HG03575 (cell line): ENCODE measurements around the gene FAM210B.
"Not testable (repeated sequence)": the region's sequence is repeated elsewhere in the genome, so short reads cannot be mapped to it uniquely, and the experiment has no call there.

Source experiments
- ATAC-seq: cut with Tn5 transposase; IDR thresholded peaks from one replicate; pipeline ENCODE4 v1.9.1; 2021; ENCODE audit not compliant: unreplicated experiment, insufficient number of reproducible peaks, low FRiP score; ENCODE audit errors: extremely low read depth

FAM210B gene, protein sequence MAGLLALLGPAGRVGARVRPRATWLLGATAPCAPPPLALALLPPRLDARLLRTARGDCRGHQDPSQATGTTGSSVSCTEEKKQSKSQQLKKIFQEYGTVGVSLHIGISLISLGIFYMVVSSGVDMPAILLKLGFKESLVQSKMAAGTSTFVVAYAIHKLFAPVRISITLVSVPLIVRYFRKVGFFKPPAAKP

DNA sequence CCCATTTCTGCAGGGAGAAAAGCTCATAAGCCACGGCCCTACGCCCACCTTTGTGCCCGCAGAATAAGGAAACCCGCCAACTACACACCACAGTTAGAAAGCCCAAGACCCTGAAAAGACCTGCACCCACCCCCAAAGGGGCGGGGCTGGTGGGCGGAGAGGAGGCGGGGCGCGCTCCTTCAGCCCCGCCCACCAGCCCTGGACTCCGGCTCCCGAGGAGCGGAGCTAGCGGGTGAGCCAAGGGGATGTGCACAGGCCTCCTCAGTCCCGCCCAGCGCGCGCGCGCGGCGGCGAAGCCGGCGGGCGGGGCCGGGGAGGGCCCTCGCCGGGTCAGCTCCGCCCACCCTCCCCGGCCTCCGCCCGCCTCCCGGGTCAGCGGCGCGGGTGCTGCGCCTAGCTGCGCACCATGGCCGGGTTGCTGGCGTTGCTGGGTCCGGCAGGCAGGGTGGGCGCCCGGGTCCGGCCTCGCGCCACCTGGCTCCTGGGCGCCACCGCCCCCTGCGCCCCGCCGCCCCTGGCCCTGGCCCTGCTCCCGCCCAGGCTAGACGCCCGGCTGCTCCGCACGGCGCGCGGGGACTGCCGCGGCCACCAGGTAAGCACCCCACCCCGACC, at the start of gene FAM210B:
Gene FAM210B, plus strand, starts transcription at position 375 of the 612 bp plus-strand sequence. Its CDS starts 32 bp downstream, at position 407.
- ATAC-seq = no peak

DNA sequence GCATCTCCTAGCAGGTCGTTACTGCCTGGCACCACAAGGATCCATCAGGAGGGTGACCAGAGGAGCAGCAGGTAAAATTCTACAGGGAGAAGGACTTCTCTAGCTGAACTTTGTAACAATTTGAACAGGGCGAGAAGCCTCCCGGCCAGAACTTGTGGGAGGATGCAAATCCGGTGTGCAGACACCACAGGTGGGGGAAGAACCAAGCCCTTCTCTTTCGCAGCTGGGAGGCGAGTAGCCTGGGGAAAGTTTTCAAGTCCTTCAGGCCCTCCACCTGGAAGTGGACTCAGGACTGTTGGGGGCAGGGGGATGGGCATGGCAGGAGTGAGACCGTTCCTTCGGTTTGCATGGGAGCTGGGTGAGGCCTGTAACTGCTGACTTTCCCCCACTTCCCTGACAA, 42.7 kb upstream of the FAM210B start:
- no peak for ATAC-seq

DNA sequence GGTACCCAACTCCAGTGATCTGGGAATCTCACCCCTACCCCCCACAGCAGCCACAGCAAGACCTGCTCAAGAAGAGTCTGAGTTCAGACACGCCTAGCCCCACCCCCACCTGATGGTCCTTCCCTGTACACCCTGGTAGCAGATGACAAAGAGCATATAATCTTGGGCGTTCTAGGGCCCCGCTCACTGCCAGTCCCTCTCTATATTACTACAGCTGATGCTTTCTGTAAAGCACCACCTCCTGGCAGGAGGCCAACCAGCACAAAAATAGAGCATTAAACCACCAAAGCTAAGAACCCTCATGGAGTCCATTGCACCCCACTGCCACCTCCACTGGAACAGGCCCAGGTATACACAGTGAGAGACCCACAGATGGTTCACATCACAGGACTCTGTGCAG, 42.3 kb upstream of the FAM210B start:
- no peak for ATAC-seq

DNA sequence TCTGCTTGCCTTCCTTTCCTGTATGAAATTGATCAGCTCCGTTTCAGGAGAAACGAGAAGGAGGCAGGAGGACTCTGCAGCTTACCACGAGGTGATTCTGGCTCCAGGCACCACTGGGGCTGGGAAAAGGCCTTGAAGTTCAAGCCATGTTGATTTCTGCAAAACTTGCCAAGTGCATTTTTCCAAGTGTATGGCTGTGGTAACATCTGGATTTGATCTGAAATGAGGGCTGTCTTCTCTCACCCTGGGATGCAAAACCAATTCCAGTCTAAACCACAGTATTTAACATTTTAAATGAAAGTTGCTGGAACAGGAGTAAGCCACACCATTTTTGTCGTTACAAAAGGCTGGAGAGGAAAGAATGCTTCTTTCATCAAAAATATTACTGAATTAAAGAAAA, 36.1 kb upstream of the FAM210B start:
- no peak for ATAC-seq

DNA sequence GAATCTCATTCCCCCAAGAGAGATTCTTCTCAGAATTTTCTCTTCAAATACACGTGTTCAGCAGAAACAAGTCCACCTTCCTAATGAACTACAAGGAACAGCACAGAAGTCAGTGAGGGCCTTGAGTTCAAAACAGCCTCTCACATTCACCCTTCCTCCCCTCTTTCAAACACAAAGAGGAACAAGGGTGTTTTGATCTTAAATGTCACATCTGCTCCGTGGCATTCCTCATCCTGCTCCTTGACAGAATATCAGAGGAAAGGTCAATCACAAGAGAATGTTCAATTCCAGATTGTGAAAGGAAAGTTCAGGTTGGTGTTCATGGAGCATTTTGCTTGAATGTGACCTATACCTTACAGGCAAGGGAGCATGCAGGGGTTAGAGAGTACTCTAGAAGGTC, 35.6 kb upstream of the FAM210B start:
- no peak for ATAC-seq

DNA sequence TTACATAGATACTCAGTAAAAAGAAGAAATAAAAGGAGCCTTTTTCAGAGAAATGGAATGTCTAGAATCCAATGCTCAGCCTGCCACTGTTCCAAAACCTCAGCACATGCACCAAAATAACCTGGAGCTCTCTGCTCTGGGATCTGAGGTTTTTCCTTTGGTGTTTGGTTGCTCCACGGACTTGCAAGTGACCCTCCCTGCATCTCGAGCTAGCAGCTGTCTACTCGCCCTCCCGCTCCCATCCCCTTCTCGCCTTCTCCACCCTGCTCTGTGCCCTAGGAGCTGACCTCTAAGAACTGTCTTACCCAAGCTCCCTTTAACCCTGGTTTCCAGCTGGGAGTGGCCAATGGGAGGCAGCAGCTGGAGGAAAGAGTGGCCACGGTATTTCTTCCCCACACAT, 35.1 kb upstream of the FAM210B start:
- no peak for ATAC-seq

DNA sequence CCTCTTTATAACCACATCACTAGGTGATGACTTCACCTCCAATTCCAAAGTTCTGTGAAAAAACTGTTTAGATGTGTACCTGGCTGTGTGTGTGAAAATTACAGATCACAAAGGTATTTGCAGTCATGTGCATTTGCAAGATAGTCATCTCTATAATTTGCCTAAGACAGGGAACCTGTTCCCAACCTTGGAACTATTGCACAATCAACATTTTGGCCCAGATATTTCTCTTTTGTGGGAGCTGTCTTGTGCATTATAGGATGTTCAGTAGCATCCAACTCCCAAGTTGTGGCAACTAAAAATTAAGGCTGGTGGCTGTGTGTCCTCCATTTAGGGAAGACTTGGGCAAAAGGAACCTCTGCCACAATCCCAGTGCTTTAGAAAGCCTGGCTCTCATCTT, 34.0 kb upstream of the FAM210B start:
- ATAC-seq = no peak

DNA sequence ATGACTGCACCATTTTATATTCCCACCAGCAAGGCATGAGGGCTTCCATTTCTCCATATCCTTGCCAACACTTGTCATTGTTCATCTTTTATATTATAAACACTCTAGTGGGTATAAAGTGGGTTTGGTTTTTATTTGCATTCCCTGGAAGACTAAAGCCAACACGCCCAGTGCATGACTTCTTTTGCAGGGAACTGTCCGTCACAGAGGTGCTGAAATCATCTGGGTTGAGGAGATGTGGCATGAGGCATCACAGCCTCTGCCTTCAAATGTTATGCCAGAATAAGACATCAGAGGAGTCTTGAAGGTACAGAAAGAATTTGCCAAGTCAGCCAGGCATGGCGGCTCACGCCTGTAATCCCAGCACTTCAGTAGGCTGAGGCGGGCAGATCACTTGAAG, 29.9 kb upstream of the FAM210B start:
- ATAC-seq = no peak

DNA sequence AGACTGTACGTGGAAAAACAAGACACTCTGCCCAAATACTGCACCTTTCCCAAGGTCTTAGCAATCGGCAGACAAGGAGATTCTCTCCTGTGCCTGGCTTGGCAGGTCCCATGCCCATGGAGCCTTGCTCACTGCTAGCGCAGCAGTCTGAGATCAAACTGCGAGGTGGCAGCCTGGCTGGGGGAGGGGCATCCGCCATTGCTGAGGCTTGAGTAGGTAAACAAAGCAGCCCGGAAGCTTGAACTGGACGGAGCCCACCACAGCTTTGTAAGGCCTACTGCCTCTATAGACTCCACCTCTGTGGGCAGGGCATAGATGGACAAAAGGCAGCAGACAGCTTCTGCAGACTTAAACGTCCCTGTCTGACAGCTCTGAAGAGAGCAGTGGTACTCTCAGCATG, 22.1 kb upstream of the FAM210B start:
- ATAC-seq = not testable (repeated sequence)

DNA sequence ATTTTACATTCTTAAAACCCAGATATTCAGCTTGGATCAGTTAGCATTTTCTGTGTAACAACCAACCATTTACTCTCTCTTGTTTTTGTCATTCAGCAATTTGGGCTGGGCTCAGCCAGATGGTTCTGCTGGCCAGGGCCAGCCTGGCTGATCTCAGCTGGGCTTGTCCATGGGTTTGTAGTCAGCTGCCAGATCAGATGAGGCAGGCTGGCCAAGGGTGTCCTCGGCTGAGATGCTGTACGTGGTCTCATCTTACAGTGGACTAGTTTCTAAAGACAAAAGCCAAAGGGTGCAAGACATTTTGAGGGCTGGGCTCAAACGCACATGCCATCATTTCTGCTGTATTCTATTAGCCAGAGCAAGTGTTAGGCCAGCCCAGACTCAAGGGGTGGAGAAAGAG, 16.0 kb upstream of the FAM210B start:
- no peak for ATAC-seq

DNA sequence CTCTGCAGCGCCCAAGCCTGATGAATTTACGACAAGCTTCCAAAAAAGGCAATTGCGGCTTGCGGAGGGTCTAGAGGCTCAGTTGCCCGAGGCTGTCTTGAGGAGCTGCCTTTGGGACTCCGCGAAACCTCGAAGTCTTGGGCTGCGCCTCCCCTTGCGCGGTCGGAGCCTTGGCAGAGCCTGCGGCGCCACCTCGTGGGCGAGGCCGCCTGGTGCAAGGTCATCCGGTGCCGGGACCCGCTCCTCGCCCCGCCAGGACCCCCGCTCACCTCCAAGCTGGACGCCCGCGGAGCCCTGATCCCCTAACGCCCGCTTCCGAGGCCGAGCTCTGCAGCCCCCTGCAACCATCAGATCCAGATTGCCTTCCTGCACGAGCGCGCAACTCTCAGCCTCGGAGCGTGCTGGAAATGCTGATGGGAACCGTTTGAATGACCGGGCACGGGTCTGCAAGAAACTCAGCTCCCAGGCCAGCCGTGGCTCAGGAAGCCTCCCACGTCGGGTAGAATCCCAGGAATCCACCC, 14.9 kb upstream of the FAM210B start:
- ATAC-seq = no peak

DNA sequence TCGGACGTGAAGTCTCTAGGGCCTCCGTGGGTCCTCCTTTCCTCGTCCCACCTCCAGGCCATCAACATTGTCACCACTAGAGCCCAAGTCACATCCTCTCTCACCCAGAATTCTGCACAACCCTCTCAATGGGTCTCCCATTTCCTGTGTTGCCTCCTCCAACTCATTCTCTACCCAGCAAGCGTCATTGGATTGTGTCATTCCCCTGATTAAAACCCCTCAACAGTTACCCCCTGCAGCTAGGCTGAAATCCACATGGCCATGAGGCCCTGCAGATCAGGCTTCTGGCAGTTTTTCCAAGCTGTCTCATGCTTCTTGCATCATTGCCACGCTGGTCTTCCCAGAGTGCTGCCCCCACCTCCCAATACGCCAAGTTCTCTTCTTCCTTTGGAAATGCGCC, 12.9 kb upstream of the FAM210B start:
- ATAC-seq = no peak

DNA sequence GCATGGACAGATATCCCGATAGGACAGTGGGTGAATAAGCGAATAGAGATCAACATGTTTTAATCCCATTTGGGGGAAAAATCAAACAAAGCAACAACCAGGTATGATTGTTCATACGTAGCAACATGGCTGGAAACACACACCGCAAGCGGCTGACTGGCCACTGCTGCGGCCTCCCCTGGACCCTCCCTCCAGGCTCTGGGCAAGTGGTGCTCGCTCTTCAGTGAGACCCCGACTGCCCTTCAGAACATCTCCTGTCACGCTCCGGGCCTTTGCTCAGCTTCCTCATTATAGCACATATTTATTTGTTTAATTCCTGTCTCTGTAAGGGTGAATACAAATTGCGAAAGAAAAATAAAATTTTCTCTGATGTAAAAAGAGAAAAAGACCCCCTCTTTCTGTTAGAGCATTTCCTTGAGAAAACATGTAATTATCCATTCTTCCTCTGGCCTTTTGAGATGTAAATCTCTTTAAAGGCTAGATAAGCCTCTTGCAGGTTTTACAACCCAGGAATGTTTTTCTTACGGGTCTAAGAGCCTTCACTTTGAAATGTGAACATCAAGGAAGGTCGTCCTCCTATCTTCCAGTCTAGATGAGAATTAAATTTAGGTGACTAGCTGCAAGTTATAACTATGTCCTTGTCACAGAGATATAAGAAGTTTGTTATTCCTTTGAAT, 11.0 kb upstream of the FAM210B start:
- no peak for ATAC-seq

DNA sequence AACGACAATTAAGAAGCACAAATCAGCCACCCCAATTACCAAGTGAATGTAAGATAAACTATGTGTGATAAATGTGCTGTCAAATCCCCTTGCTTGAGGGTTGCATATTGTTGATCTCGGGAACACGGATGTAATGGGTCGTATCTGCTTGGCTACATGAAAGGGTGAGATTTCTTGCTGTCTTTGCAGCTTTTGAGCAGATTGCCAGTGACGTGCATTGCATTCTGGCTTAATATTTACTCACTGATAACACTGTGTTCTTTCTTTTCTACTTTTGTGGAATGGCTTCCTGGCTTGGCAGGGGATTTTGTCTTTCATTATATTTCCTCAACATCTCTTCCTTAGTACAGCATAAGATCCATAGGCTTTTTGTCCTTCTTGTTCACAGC, 10.5 kb upstream of the FAM210B start:
- no peak for ATAC-seq

DNA sequence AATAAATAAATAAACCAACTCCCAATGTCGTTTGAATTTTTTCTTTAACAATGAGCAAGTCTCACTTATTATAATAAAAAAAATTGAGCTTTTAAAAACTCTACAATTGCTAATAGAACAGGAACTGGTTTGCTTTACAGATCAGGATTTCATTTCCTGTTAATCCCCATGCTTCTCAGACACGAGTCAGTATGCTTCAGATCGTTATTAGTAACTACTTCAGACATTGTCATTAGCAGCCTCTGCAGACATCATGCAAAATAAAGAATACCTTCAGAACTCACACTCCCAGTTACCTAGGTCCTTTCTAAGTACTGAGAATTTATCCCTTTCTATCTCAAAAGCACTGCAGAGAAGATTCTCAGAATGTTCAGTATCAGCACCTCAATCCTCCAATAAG, 10.0 kb upstream of the FAM210B start:
- ATAC-seq = no peak

DNA sequence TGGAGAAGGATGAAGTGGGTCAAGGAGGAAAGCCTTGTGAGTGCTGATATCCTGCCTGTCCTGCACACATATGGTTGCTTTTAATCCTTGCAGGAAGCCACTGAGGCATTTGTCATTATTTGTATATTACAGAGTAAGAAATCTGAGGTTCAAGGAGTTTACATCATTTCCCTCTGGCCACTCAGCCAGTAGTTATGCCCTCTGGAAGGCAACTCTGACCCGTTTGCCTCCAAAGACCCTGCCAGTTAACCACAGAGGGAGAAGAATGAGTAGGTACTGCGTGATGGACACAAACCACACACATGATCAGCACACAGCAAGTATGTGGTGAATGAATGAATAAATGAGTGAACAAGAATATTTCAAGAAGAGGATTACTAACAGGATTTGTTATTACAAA, 7.9 kb upstream of the FAM210B start:
- ATAC-seq = no peak

DNA sequence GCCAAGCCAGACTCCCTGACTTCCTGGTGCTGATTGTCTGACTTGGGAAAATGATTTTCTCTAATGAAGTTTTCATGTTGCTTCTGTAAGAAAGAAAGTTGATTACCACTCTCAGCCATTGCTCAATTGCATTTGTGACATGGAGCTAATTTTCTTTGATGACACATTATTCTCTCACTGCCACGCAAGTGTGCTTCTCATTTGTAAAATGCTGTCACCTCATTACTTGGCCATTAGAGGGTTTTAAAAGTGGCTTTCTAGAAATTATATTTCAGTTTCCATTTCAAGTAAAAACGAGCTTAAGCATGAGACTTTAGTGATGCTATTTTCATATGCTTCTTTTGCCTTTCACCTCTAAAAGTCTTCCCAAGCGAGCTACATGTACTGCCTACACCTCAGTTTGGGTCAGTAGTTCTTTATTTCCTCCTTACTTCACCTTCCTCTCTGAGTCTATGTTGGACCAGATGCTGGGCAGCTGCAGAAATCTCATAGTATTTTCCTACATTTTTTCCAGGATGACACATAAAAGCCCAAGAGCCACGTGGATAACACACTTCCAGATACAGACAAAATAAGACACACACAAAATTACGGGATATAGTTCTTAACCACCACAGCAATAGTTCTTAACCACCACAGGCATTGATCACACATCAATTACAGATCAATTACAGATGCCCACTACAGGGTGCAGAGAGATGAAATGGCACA, 6.3 kb upstream of the FAM210B start:
- no peak for ATAC-seq

DNA sequence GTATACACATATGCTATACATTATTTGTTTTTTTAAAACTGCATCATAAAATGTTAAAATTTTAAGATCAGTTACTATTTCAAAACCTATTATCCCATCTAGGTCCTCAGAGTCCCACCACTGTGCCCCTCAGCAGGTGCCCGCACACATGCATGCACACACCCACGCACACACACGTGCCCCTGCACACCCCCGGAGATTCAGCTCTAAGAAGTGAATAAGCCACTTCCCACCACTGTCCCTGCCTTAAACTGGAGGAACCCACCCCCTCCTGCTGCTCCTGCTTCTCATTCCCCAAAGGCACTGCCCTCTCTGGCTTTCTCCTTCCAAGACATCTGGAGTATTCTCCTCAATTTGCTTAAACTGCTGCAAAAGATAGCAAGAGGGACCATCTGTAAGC, 5.4 kb upstream of the FAM210B start:
- no peak for ATAC-seq

DNA sequence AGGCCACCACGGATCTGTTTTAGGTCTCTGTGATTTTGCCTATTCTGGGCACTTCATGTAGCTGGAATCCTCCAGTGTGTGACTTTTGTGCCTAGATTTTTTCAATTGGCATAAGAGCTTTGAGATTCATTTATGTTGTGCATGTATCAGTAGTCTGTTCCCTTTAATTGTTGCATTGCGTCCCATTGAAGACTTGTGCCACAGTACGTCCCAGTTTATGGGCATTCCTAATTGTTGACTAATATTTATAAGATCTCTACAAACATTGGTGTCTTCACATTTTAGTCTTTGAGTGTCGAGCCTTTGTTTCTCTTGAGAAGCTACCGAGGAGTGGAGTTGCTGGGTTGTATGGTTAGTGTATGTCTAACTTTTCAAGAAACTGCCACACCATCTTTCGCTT, 704 bp upstream of the FAM210B start:
- ATAC-seq = no peak
